ENCODE results near the gene BCL2L15. TPM values are rescaled to one million over a fixed set of nuclear protein-coding genes. Genes with fewer than 3 reads are reported as not detected.

The BCL2L15 gene
- total and polyA plus RNA-seq, 2 donors (not counting 3 experiments of a cell fraction or from before 2014, with no cell fraction given), result 0.28 to 0.29 TPM

GRCh38 chr1:113872219-113872935 lies 15.0 kb downstream of the BCL2L15 start:
- peaks cover 33% of the 10 kb centered on the region for H3K4me1 ChIP-seq (ENCODE audit: control insufficient read depth, extremely low read depth, insufficient read depth, low read length)
- DNase-seq (ENCODE audit: low read depth, low spot score) (peak; percentile 25), FAIRE-seq (peak; percentile 70)
- dilution Hi-C loops (cut with MboI; ENCODE audit: extremely low pct_ligation_motif_present, low sequenced_read_pairs) (no loop called here), intact Hi-C loops (cut with micrococcal nuclease) (no loop called here)
- CTCF ChIA-PET, result no interaction called here
- no peaks in the 10 kb centered on the region for H3K9me1 ChIP-seq (replicated peaks; ENCODE audit: control insufficient read depth, extremely low read depth, insufficient read depth, low read length)
- peak overlapping the region; percentile 95 for H2AFZ ChIP-seq (ENCODE audit: low read depth, low read length)
- H3K27me3 ChIP-seq (ENCODE audit: control insufficient read depth in 2 of 2, insufficient read depth in 2 of 2, low read length in 2 of 2), result no peaks in the 10 kb centered on the region
- POLR2A ChIA-PET, result no interaction called here
- BruUV-seq (replicated peaks), result no TSS peak
- no peaks in the 10 kb centered on the region for H3K36me3 ChIP-seq (ENCODE audit: control insufficient read depth in 2 of 2, extremely low read depth in 1 of 2, insufficient read depth in 2 of 2, low read length in 2 of 2)
- no peaks in the 10 kb centered on the region for H3K79me2 ChIP-seq (ENCODE audit: control insufficient read depth, insufficient read depth, low read length)
- H3K9ac ChIP-seq (replicated peaks; ENCODE audit: extremely low read depth, insufficient read depth, low read length), result no peak overlapping the region
- H3K27ac ChIP-seq (ENCODE audit: insufficient read depth, low read depth, low read length), result no peak overlapping the region
- H4K20me1 ChIP-seq (replicated peaks; ENCODE audit: control insufficient read depth, extremely low read depth, insufficient read depth, low read length), result no peaks in the 10 kb centered on the region
- H3K9me3 ChIP-seq (replicated peaks; ENCODE audit: control insufficient read depth, insufficient read depth, low read length), result no peaks in the 10 kb centered on the region
- peak overlapping the region; percentile 60 for H3K4me2 ChIP-seq (ENCODE audit: insufficient read depth, low read length)
- no peak overlapping the region for H3K4me3 ChIP-seq (replicated peaks in 1 of 3; ENCODE audit: insufficient read depth in 1 of 3, low read depth in 1 of 3, low read length in 3 of 3)
- no peak for TF ChIP-seq CTCF (IDR thresholded peaks at IDR 0.05; ENCODE audit: extremely low read depth in 1 of 2, insufficient read depth in 1 of 2, low read depth in 1 of 2, low read length in 2 of 2)
- TF ChIP-seq POLR2AphosphoS5 (IDR thresholded peaks at IDR 0.05; ENCODE audit: insufficient read depth, low read depth, low read length), result no peak
- no peak for TF ChIP-seq JUN (IDR thresholded peaks at IDR 0.05; ENCODE audit: borderline replicate concordance, insufficient read depth, insufficient read length, low read depth)
- no peak for TF ChIP-seq MYC (IDR thresholded peaks at IDR 0.05; ENCODE audit: low read depth, low read length)
- no peak for TF ChIP-seq POLR2A (IDR thresholded peaks at IDR 0.05; ENCODE audit: low read depth, low read length)
- no peak for TF ChIP-seq GATA2 (IDR thresholded peaks at IDR 0.05; ENCODE audit: insufficient read depth, insufficient read length, low read depth, low read length)
- TF ChIP-seq FOS (IDR thresholded peaks at IDR 0.05; ENCODE audit: borderline replicate concordance, insufficient read depth, low read length), result no peak
- no peak for TF ChIP-seq MAX (IDR thresholded peaks at IDR 0.05; ENCODE audit: insufficient read depth, insufficient read length)
- no peak for TF ChIP-seq EZH2 (IDR thresholded peaks at IDR 0.05; ENCODE audit: borderline replicate concordance, low read depth, low read length, severe bottlenecking)

All from endothelial cell of umbilical vein (primary cell).